H1 (cell line): ENCODE measurements around the gene AGBL5. TPM values are rescaled to one million over a fixed set of nuclear protein-coding genes. Genes with fewer than 3 reads are reported as not detected.

Experiments used
- CTCF ChIA-PET: fragments of 300-600 bp; sonication (Branson Sonifier 250); formaldehyde crosslinking; loops from one replicate; lab custom pipeline; 2021; ENCODE audit not compliant: partially characterized antibody; lab: Charles Lee
- POLR2A ChIA-PET: fragments of 300-600 bp; sonication (Branson Sonifier 250); formaldehyde crosslinking; loops from one replicate; lab custom pipeline; 2021; ENCODE audit warnings: inconsistent platforms; ENCODE audit not compliant: partially characterized antibody; lab: Charles Lee
- DNase-seq, 2 experiments: peaks; one replicate each; pipeline versions ENCODE4 v3.0.0 to v3.0.0-alpha.2; 2010 to 2022; ENCODE audit warnings: low spot score in 2 of 2, low read depth in 1 of 2, mixed read lengths in 1 of 2
- FAIRE-seq: peaks from 2 replicates; lab custom pipeline; 2011; peaks lifted over from hg19 to GRCh38; lab: Jason Lieb, UNC
- H2AFZ ChIP-seq: 2 replicates; pipeline ENCODE4 v1.8.1; 2012; ENCODE audit warnings: low read length, inconsistent platforms
- H2AK5ac ChIP-seq: 2 replicates; pipeline ENCODE4 v1.6.1; 2013; ENCODE audit warnings: low read depth, low read length
- H2BK120ac ChIP-seq: replicated peaks from 2 replicates; pipeline ENCODE3; 2013; ENCODE audit warnings: low read depth, low read length, inconsistent platforms
- H2BK12ac ChIP-seq: 2 replicates; pipeline ENCODE4 v1.6.1; 2013; ENCODE audit warnings: low read depth, low read length
- H2BK15ac ChIP-seq: 2 replicates; pipeline ENCODE4 v1.6.1; 2013; ENCODE audit warnings: low read length
- H2BK20ac ChIP-seq: 2 replicates; pipeline ENCODE4 v1.6.1; 2013; ENCODE audit warnings: low read length
- H2BK5ac ChIP-seq: 2 replicates; pipeline ENCODE4 v1.6.1; 2013; ENCODE audit warnings: low read depth, low read length
- H3K14ac ChIP-seq: 2 replicates; pipeline ENCODE4 v1.6.1; 2013; ENCODE audit warnings: inconsistent platforms; ENCODE audit not compliant: insufficient read length
- H3K18ac ChIP-seq: 2 replicates; pipeline ENCODE4 v1.6.1; 2013; ENCODE audit warnings: low read length; ENCODE audit errors: extremely low read depth
- H3K23ac ChIP-seq: 2 replicates; pipeline ENCODE4 v1.6.1; 2013; ENCODE audit warnings: inconsistent platforms; ENCODE audit not compliant: insufficient read length
- H3K23me2 ChIP-seq: 2 replicates; pipeline ENCODE4 v1.6.1; 2013; ENCODE audit warnings: low read depth, low read length
- H3K27ac ChIP-seq: 2 replicates; pipeline ENCODE4 v1.6.1; 2011; ENCODE audit warnings: low read depth, low read length, inconsistent platforms
- H3K27me3 ChIP-seq, 4 experiments: replicated peaks in 1 of 4; 1 replicate in 1 of 4; 2 replicates in 3 of 4; pipeline versions ENCODE4 v1.6.1 to v1.8.1; 2011 to 2013; ENCODE audit warnings: low read length in 3 of 4, mild to moderate bottlenecking in 3 of 4, inconsistent platforms in 2 of 4, mixed read lengths in 2 of 4, moderate library complexity in 1 of 4; ENCODE audit not compliant: control insufficient read depth in 3 of 4, insufficient read depth in 3 of 4; ENCODE audit errors: extremely low read depth in 1 of 4
- H3K36me3 ChIP-seq, 4 experiments: 2 replicates each; pipeline versions ENCODE4 v1.6.1 to v1.8.1; 2011 to 2013; ENCODE audit warnings: mild to moderate bottlenecking in 4 of 4, low read length in 3 of 4, moderate library complexity in 2 of 4, control low read depth in 1 of 4, inconsistent platforms in 1 of 4; ENCODE audit not compliant: insufficient read depth in 4 of 4, control insufficient read depth in 2 of 4
- H3K4ac ChIP-seq: replicated peaks from 2 replicates; pipeline ENCODE3; 2013; ENCODE audit warnings: low read length, low read depth, mixed read lengths, inconsistent platforms; ENCODE audit not compliant: insufficient read length
- H3K4me1 ChIP-seq, 4 experiments: replicated peaks in 1 of 4; 1 replicate in 1 of 4; 2 replicates in 3 of 4; pipeline versions ENCODE4 v1.6.1 to v1.8.1; 2011 to 2013; ENCODE audit warnings: low read length in 3 of 4, inconsistent platforms in 2 of 4, mixed read lengths in 1 of 4; ENCODE audit not compliant: insufficient read depth in 4 of 4, control insufficient read depth in 3 of 4
- H3K4me2 ChIP-seq, 2 experiments: 2 replicates each; pipeline versions ENCODE4 v1.6.1 to v1.8.1; 2011 to 2013; ENCODE audit warnings: low read depth in 2 of 2, low read length in 2 of 2, control low read depth in 1 of 2, inconsistent platforms in 1 of 2, mild to moderate bottlenecking in 1 of 2; ENCODE audit not compliant: insufficient read depth in 1 of 2
- H3K4me3 ChIP-seq, 4 experiments: fragments of 200-600, 300-600 bp in 1 of 4; sonication (generic), shearing (Covaris generic), sonication (Bioruptor Twin) in 1 of 4; 2 replicates each; pipeline versions ENCODE4 v1.5.1 to v1.8.1; 2011 to 2016; ENCODE audit warnings: low read length in 4 of 4, low read depth in 3 of 4, control low read depth in 2 of 4, inconsistent platforms in 2 of 4, mild to moderate bottlenecking in 2 of 4, mixed read lengths in 1 of 4, moderate library complexity in 1 of 4; ENCODE audit not compliant: insufficient read depth in 2 of 4; ENCODE audit errors: extremely low read depth in 1 of 4
- H3K56ac ChIP-seq: replicated peaks from 2 replicates; pipeline ENCODE3; 2013; ENCODE audit warnings: low read depth, mild to moderate bottlenecking, mixed read lengths, low read length, inconsistent platforms; ENCODE audit not compliant: insufficient read length
- H3K79me1 ChIP-seq: 2 replicates; pipeline ENCODE4 v1.6.1; 2013; ENCODE audit warnings: low read depth, low read length, control low read depth
- H3K79me2 ChIP-seq, 2 experiments: 2 replicates each; pipeline versions ENCODE4 v1.6.1 to v1.8.1; 2012 to 2013; ENCODE audit warnings: low read length in 2 of 2, mild to moderate bottlenecking in 2 of 2, inconsistent platforms in 1 of 2; ENCODE audit not compliant: insufficient read depth in 2 of 2, control insufficient read depth in 1 of 2
- H3K9ac ChIP-seq, 4 experiments: replicated peaks in 1 of 4; 1 replicate in 1 of 4; 2 replicates in 3 of 4; pipeline versions ENCODE4 v1.6.1 to v1.8.1; 2011 to 2013; ENCODE audit warnings: low read depth in 3 of 4, low read length in 3 of 4, control low read depth in 2 of 4, mild to moderate bottlenecking in 2 of 4, moderate library complexity in 2 of 4, inconsistent platforms in 1 of 4; ENCODE audit errors: extremely low read depth in 1 of 4
- H3K9me3 ChIP-seq, 2 experiments: 2 replicates each; pipeline versions ENCODE4 v1.6.1 to v1.8.1; 2012 to 2013; ENCODE audit warnings: mild to moderate bottlenecking in 2 of 2, moderate library complexity in 2 of 2, control low read depth in 1 of 2, inconsistent platforms in 1 of 2, low read depth in 1 of 2, low read length in 1 of 2, mixed read lengths in 1 of 2; ENCODE audit not compliant: insufficient read depth in 2 of 2
- H4K20me1 ChIP-seq, 2 experiments: replicated peaks in 1 of 2; 2 replicates each; pipeline versions ENCODE3 to v1.8.1; 2011 to 2013; ENCODE audit warnings: inconsistent platforms in 2 of 2, low read length in 2 of 2, mild to moderate bottlenecking in 1 of 2; ENCODE audit not compliant: insufficient read depth in 2 of 2, control insufficient read depth in 1 of 2
- H4K5ac ChIP-seq: 2 replicates; pipeline ENCODE4 v1.6.1; 2013; ENCODE audit warnings: low read length, low read depth, mixed read lengths, inconsistent platforms; ENCODE audit not compliant: insufficient read length
- H4K8ac ChIP-seq: 2 replicates; pipeline ENCODE4 v1.8.0; 2013; ENCODE audit warnings: mild to moderate bottlenecking, moderate library complexity, low read length, inconsistent platforms; ENCODE audit not compliant: insufficient read depth; ENCODE audit errors: extremely low read depth
- H4K91ac ChIP-seq: replicated peaks from 2 replicates; pipeline ENCODE3; 2013; ENCODE audit warnings: low read length, mixed read lengths, inconsistent platforms; ENCODE audit not compliant: insufficient read length
- BRCA1 ChIP-seq: IDR thresholded peaks from 2 replicates; pipeline ENCODE4 v1.6.1; 2012; ENCODE audit warnings: low read depth, low read length, improper control_type of control experiment
- EP300 ChIP-seq, 2 experiments: IDR thresholded peaks; 1 replicate in 1 of 2; 2 replicates in 1 of 2; pipeline ENCODE4 v1.6.1; 2011 to 2012; ENCODE audit warnings: low read depth in 2 of 2, low read length in 2 of 2, mild to moderate bottlenecking in 2 of 2, borderline replicate concordance in 1 of 2, inconsistent platforms in 1 of 2, moderate library complexity in 1 of 2
- HDAC6 ChIP-seq: IDR thresholded peaks from one replicate; pipeline ENCODE4 v1.7.1; 2012; ENCODE audit warnings: low read depth, mild to moderate bottlenecking, inconsistent platforms, low read length, moderate library complexity
- RBBP5 ChIP-seq: IDR thresholded peaks from 2 replicates; pipeline ENCODE4 v1.7.1; 2012; ENCODE audit warnings: low read depth, mild to moderate bottlenecking, inconsistent platforms, low read length, moderate library complexity, borderline replicate concordance
- SP2 ChIP-seq: IDR thresholded peaks from 2 replicates; pipeline ENCODE4 v1.6.1; 2012; ENCODE audit warnings: mild to moderate bottlenecking, low read length, inconsistent platforms
- SP4 ChIP-seq: IDR thresholded peaks from 2 replicates; pipeline ENCODE4 v1.6.1; 2012; ENCODE audit warnings: low read length, inconsistent platforms
- TEAD4 ChIP-seq: IDR thresholded peaks from 2 replicates; pipeline ENCODE4 v1.6.1; 2012; ENCODE audit warnings: low read depth, low read length, inconsistent platforms, mixed read lengths
- ZNF274 ChIP-seq: IDR thresholded peaks from 2 replicates; pipeline ENCODE4 v1.7.0; 2012; ENCODE audit warnings: low read length, borderline replicate concordance; ENCODE audit errors: extremely low read depth
- WGBS, 2 experiments: shearing (Covaris generic) in 1 of 2; methylation state at CpG; one replicate each; pipeline versions ENCODE4 v1.1.6 to v1.1.7; 2013 to 2015; ENCODE audit warnings: low lambda C conversion rate in 2 of 2, mixed read lengths in 2 of 2, inconsistent platforms in 1 of 2, low coverage in 1 of 2, missing lambda C conversion rate in 1 of 2; ENCODE audit not compliant: insufficient replicate concordance in 2 of 2, insufficient coverage in 1 of 2, insufficient read length in 1 of 2; ENCODE audit errors: extremely low coverage in 1 of 2, missing lambda C conversion rate in 1 of 2; 5-methylcytosine and 5-hydroxymethylcytosine counted together
- polyA plus RNA-seq, 7 experiments: library from polyadenylated mRNA; depleted of rRNA in 3 of 7; stranded (reverse) in 5 of 7; unstranded in 2 of 7; fragments of >200 nt in 5 of 7; fragments of 200-250 nt in 2 of 7; gene quantifications; 1 replicate in 5 of 7; 2 replicates in 1 of 7; 4 replicates in 1 of 7; pipeline versions ENCODE4 v1.2.1 to v1.2.3, GENCODE V29; 2011 to 2013; ENCODE audit warnings: missing spikeins in 2 of 7, mixed read lengths in 2 of 7
- total RNA-seq: library from RNA; stranded (reverse); fragmentation: NEBNext Ultra II Directional; extraction: Animal tissue kit (Norgen Biotek cat#: 25700); gene quantifications from 2 replicates; pipeline ENCODE4 v1.2.1, GENCODE V29; 2021
- TF ChIP-seq, protein P1 (sequence below): IDR thresholded peaks from 2 replicates; pipeline ENCODE4 v1.6.1; 2011; ENCODE audit warnings: low read depth, mild to moderate bottlenecking, low read length; ENCODE audit not compliant: insufficient read depth
- TF ChIP-seq, protein P2 (sequence below): IDR thresholded peaks from 2 replicates; pipeline ENCODE4 v1.6.1; 2012; ENCODE audit warnings: inconsistent platforms

The AGBL5 gene
- total and polyA plus RNA-seq, 2 of the 8 experiments (the other 6 are each of a cell fraction or from before 2014, with no cell fraction given), result 45.4 to 62.0 TPM

GRCh38 chr2:27071277-27071989, 20.0 kb downstream of the AGBL5 start, which contains the start of gene OST4:
TSS of gene OST4 (minus strand) at chr2:27071654.
- no peak within 1 kb of the TSS for H2BK120ac ChIP-seq
- peaks cover 0 to 7% (median 4%) of the 10 kb centered on the region in 4 experiments; a peak in 5 of 7 replicates for H3K4me1 ChIP-seq
- H2BK5ac ChIP-seq, result peak within 1 kb of the TSS; percentile 66
- CTCF ChIA-PET, result interaction anchor here (0.8 to 2.7 kb wide), 8 partner anchors 9 to 169 kb away, joined by 3 to 20 read pairs (median 4); partner anchors contain the start of gene PREB
- no peak within 1 kb of the TSS for H2BK20ac ChIP-seq
- H3K27me3 ChIP-seq, result 0 out of 7 replicates have a peak, but pooled peaks cover 0 to 3% (median 0%) of the 10 kb centered on the region in 4 experiments
- H2AK5ac ChIP-seq, result no peak within 1 kb of the TSS
- WGBS, 2 experiments, result 0% methylated on average over 61 of the region's 86 CpGs; no CpG with 5 or more reads in 1 of the 2 experiments
- H3K9ac ChIP-seq, result peak within 1 kb of the TSS; percentile 78 to 87 (median 86)
- POLR2A ChIA-PET, result interaction anchor here (0.6 to 18.5 kb wide), 8 partner anchors 12 to 146 kb away, joined by 3 to 441 read pairs (median 4); partner anchors contain the start of genes ABHD1, AGBL5, CAD and TMEM214
- DNase-seq, result peak; percentile 58 to 94
- H2BK15ac ChIP-seq, result no peak within 1 kb of the TSS
- H4K91ac ChIP-seq, result peak within 1 kb of the TSS; percentile 77
- no peak for FAIRE-seq
- peak within 1 kb of the TSS; percentile 96 for H3K4ac ChIP-seq
- peak within 1 kb of the TSS; percentile 82 to 99 (median 93) for H3K4me3 ChIP-seq
- peak within 1 kb of the TSS; percentile 28; the same call in 1 of the 2 replicates for H2BK12ac ChIP-seq
- no peak within 1 kb of the TSS for H3K14ac ChIP-seq
- peak within 1 kb of the TSS; percentile 83 for H3K18ac ChIP-seq
- H3K56ac ChIP-seq, result peak within 1 kb of the TSS; percentile 72
- H3K36me3 ChIP-seq, result peaks cover 10 to 29% (median 16%) of the 10 kb centered on the region in 4 experiments; a peak in 7 of 8 replicates
- peaks cover 14% of the 10 kb centered on the region; the same call in 1 of the 2 replicates for H3K23me2 ChIP-seq
- H3K4me2 ChIP-seq, result peak within 1 kb of the TSS; percentile 94 to 99
- H3K79me1 ChIP-seq, result peaks cover 12% of the 10 kb centered on the region; the same call in 1 of the 2 replicates
- H4K8ac ChIP-seq, result peak within 1 kb of the TSS; percentile 91
- 0 out of 2 replicates have a peak within 1 kb of the TSS, but pooled peaks have one; percentile 61 for H2AFZ ChIP-seq
- peak within 1 kb of the TSS; percentile 75 for H4K5ac ChIP-seq
- H4K20me1 ChIP-seq, result peaks cover 0 to 6% of the 10 kb centered on the region in 2 experiments
- peaks cover 0 to 12% of the 10 kb centered on the region in 2 experiments; a peak in 3 of 4 replicates for H3K79me2 ChIP-seq
- peak within 1 kb of the TSS; percentile 71; the same call in 1 of the 2 replicates for H3K27ac ChIP-seq
- no peak within 1 kb of the TSS for H3K23ac ChIP-seq
- H3K9me3 ChIP-seq, result no peaks in the 10 kb centered on the region
- peak; percentile 72 for TF ChIP-seq SP2
- TF ChIP-seq, protein P1, sequence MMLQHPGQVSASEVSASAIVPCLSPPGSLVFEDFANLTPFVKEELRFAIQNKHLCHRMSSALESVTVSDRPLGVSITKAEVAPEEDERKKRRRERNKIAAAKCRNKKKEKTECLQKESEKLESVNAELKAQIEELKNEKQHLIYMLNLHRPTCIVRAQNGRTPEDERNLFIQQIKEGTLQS, result no peak
- TF ChIP-seq HDAC6, result no peak
- TF ChIP-seq, protein P2, sequence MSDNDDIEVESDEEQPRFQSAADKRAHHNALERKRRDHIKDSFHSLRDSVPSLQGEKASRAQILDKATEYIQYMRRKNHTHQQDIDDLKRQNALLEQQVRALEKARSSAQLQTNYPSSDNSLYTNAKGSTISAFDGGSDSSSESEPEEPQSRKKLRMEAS, result no peak
- TF ChIP-seq BRCA1, result no peak
- TF ChIP-seq ZNF274, result no peak
- no peak for TF ChIP-seq SP4
- no peak for TF ChIP-seq EP300 (IDR thresholded peaks at IDR 0.05; ENCODE audit: borderline replicate concordance in 1 of 2, low read depth in 2 of 2, low read length in 2 of 2)
- no peak for TF ChIP-seq TEAD4
- peak; percentile 71; the same call in 1 of the 2 replicates for TF ChIP-seq RBBP5
